Measurements from ENCODE around the gene TOPBP1.

GRCh38 chr3:133589503-133589902 lies 72.2 kb downstream of the TOPBP1 start:
- TF ChIP-seq CTCF (IDR thresholded peaks at IDR 0.05 in 4 of 5, conservative IDR thresholded peaks at IDR 0.05 in 1 of 5) (no peak), POLR2A (IDR thresholded peaks at IDR 0.05) (no peak)

Data from gastrocnemius medialis (tissue), 4 donors.